Stimulated activated CD4-positive, alpha-beta T cell treated with anti-CD3 and anti-CD28 coated beads, Interleukin-12 subunit alpha, Interleukin-12 subunit beta, amount 100 ng/mL, for 24 hours (primary cell): Measurements from ENCODE around the gene SYCE3.
"Not testable (repeated sequence)": the region's sequence is repeated elsewhere in the genome, so short reads cannot be mapped to it uniquely, and the experiment has no call there.

Experiments used
- DNase-seq, 2 experiments: peaks; one replicate each; pipeline ENCODE4 v3.0.0-alpha.2; 2020; ENCODE audit warnings: low read depth in 2 of 2

SYCE3 gene

GRCh38 chr22:50562523-50563412, at the start of gene SYCE3:
TSS of gene SYCE3 (minus strand) at chr22:50562919. CDS start at chr22:50556405, 6,514 bp downstream.
- DNase-seq: peak; percentile 96 to 98

- no peak for DNase-seq
Measured at GRCh38 chr22:50612168-50612527, 49.4 kb upstream of the SYCE3 start.

- DNase-seq: no peak
Measured at GRCh38 chr22:50611341-50612060, 48.8 kb upstream of the SYCE3 start.

GRCh38 chr22:50610581-50610980, 47.9 kb upstream of the SYCE3 start:
- no peak for DNase-seq

GRCh38 chr22:50610041-50610451, 47.3 kb upstream of the SYCE3 start:
- DNase-seq: no peak

GRCh38 chr22:50609599-50609998, 46.9 kb upstream of the SYCE3 start:
- DNase-seq: no peak

GRCh38 chr22:50608996-50609395, 46.3 kb upstream of the SYCE3 start:
- DNase-seq: no peak

GRCh38 chr22:50608058-50608840, 45.5 kb upstream of the SYCE3 start:
- not testable (repeated sequence) for DNase-seq

- no peak for DNase-seq
Measured at GRCh38 chr22:50607659-50608020, 44.9 kb upstream of the SYCE3 start.

- no peak for DNase-seq
Measured at GRCh38 chr22:50606946-50607658, 44.4 kb upstream of the SYCE3 start.

GRCh38 chr22:50606165-50606945, 43.6 kb upstream of the SYCE3 start:
- no peak for DNase-seq

GRCh38 chr22:50605613-50606074, 42.9 kb upstream of the SYCE3 start:
- DNase-seq: no peak

GRCh38 chr22:50605002-50605612, 42.4 kb upstream of the SYCE3 start:
- DNase-seq: no peak

- DNase-seq: no peak
Measured at GRCh38 chr22:50604256-50605001, 41.7 kb upstream of the SYCE3 start.

GRCh38 chr22:50603511-50604255, 41.0 kb upstream of the SYCE3 start:
- no peak for DNase-seq

GRCh38 chr22:50602338-50602700, 39.6 kb upstream of the SYCE3 start:
- DNase-seq: no peak

GRCh38 chr22:50601669-50602337, 39.1 kb upstream of the SYCE3 start:
- DNase-seq: no peak

GRCh38 chr22:50600967-50601668, 38.4 kb upstream of the SYCE3 start:
- DNase-seq: no peak
